Dendritic cell treated with granulocyte-macrophage colony-stimulating factor and Interleukin-4, amounts not matched to agents 40 ng/mL and 50 ng/mL, for 4 days (primary cell): ENCODE results near the gene PANK4.
A peak's percentile ranks its signal among the peaks of the same experiment; 100 is the strongest.
"Not testable (repeated sequence)": the region's sequence is repeated elsewhere in the genome, so short reads cannot be mapped to it uniquely, and the experiment has no call there.

Experiments
- H3K27ac Mint-ChIP-seq: one replicate; pipeline ENCODE4 v1.8.0; 2022; ENCODE audit warnings: mild to moderate bottlenecking, mixed read lengths
- H3K27me3 Mint-ChIP-seq: one replicate; pipeline ENCODE4 v1.8.0; 2022; ENCODE audit warnings: mild to moderate bottlenecking, mixed read lengths
- H3K36me3 Mint-ChIP-seq: one replicate; pipeline ENCODE4 v1.8.0; 2022; ENCODE audit warnings: low read depth, mixed read lengths
- H3K4me1 Mint-ChIP-seq: one replicate; pipeline ENCODE4 v1.8.0; 2022; ENCODE audit warnings: low read depth, mixed read lengths
- H3K4me3 Mint-ChIP-seq: one replicate; pipeline ENCODE4 v1.8.0; 2022; ENCODE audit warnings: mild to moderate bottlenecking, moderate library complexity, mixed read lengths
- H3K9me3 Mint-ChIP-seq: one replicate; pipeline ENCODE4 v1.8.0; 2022; ENCODE audit warnings: mixed read lengths
- intact Hi-C: fragments of 100-400 bp; cut with micrococcal nuclease; formaldehyde crosslinking; loops from one replicate; pipeline ENCODE4 v1.15.0; 2022

Gene PANK4

GRCh38 chr1:2525920-2526823 lies at the start of gene PANK4:
TSS of gene PANK4 (minus strand) at chr1:2526596. CDS start at chr1:2526587, 9 bp downstream.
- Mint-ChIP-seq H3K9me3 (no peaks in the 10 kb centered on the region), H3K4me3 (peak within 1 kb of the TSS; percentile 88), H3K27me3 (peaks cover 41% of the 10 kb centered on the region), H3K4me1 (peaks cover 40% of the 10 kb centered on the region), H3K27ac (peak within 1 kb of the TSS; percentile 90), H3K36me3 (peaks cover 39% of the 10 kb centered on the region)
- intact Hi-C loops = loop anchor here (1.0 to 10.0 kb wide), 3 partner anchors 22 to 119 kb away; partner anchors contain the start of gene PRXL2B

DNA sequence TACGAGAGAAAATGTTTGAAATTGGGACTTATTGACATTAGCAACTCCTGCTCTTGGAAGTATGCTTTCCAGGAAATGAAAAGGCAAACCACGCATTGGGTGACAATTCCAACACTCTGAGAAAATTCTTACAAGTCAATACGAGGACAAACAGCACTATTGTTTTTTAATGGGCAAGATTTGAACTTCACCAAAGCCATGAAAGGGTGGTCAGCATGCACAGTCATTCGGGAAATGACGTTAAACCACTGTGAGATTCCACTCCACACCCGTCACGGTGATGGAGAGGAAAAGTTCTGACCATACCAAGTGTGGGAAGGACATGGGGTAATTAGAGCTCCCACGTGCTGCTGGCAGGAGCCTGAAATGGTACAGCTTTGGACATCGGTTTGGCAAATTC lies 48.0 kb upstream of the PANK4 start:
- H3K36me3 Mint-ChIP-seq = peaks cover 13% of the 10 kb centered on the region
- peaks cover 22% of the 10 kb centered on the region for H3K9me3 Mint-ChIP-seq
- peaks cover 11% of the 10 kb centered on the region for H3K27me3 Mint-ChIP-seq
- H3K27ac Mint-ChIP-seq = peak overlapping the region; percentile 86
- intact Hi-C loops = no loop called here
- peaks cover 77% of the 10 kb centered on the region for H3K4me1 Mint-ChIP-seq
- no peak overlapping the region for H3K4me3 Mint-ChIP-seq

DNA sequence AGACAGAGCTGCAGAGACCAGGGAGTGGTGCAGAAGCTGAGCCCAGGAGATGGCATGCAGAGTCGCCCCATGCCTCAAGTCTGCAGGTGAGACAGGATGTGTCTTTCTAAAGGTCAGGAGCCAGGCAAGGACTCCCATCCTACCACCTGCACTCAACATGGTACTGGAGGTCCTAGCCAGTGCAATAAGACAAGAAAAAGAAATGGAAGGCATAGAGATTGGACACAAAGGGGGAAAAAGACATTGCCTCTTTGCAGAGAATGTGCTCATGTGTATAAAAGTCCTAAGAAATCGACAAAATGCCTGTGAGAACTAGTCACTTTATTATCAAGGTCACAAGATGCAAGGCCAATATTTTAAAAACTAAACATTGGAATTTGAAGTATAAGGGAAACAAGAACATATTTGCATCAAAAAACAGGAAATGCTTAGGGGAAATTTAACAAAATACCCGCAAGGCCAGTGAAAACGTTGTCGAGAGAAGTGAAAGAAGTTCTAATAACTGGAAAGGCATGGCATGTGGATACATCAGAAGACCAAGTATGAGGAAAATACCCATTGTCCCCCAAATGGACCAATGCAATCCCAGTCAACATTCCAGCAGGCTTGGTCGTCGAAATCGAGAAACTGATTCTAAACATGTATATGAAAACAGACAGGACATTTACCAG lies 47.0 kb upstream of the PANK4 start:
- Mint-ChIP-seq H3K4me1 (peaks cover 72% of the 10 kb centered on the region), H3K9me3 (peaks cover 22% of the 10 kb centered on the region), H3K4me3 (no peak overlapping the region), H3K36me3 (peaks cover 13% of the 10 kb centered on the region), H3K27me3 (peaks cover 17% of the 10 kb centered on the region), H3K27ac (peak overlapping the region; percentile 86)
- intact Hi-C loops = no loop called here

DNA sequence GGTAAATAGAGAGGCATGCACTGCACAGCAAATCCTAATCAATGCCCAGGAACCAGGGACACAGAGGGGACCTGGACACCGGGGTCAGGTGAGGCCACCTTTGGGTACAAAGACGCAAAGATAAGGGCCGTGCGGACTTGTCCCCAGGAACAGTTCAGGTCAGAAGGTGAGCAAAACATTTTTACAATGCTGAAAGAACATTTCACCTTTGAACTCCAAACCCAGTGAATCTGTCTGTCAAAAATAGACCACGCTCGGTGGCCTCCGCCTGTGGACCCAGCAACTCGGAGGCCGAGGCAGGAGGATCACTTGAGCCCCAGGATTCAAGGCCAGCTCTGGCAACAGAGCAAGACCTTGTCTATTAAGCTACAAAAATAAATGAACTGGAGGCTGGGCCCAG lies 45.0 kb upstream of the PANK4 start:
- peaks cover 13% of the 10 kb centered on the region for H3K36me3 Mint-ChIP-seq
- peaks cover 54% of the 10 kb centered on the region for H3K4me1 Mint-ChIP-seq
- H3K27ac Mint-ChIP-seq = peak overlapping the region; percentile 40
- intact Hi-C loops = no loop called here
- H3K9me3 Mint-ChIP-seq = peaks cover 22% of the 10 kb centered on the region
- peaks cover 23% of the 10 kb centered on the region for H3K27me3 Mint-ChIP-seq
- H3K4me3 Mint-ChIP-seq = no peak overlapping the region

- H3K4me3 Mint-ChIP-seq = no peak overlapping the region
- intact Hi-C loops = no loop called here
- H3K27ac Mint-ChIP-seq = peak overlapping the region; percentile 40
- peaks cover 13% of the 10 kb centered on the region for H3K36me3 Mint-ChIP-seq
- H3K9me3 Mint-ChIP-seq = peaks cover 22% of the 10 kb centered on the region
- H3K4me1 Mint-ChIP-seq = peaks cover 45% of the 10 kb centered on the region
- H3K27me3 Mint-ChIP-seq = peaks cover 23% of the 10 kb centered on the region
These were observed 43.9 kb upstream of the PANK4 start for GRCh38 chr1:2570332-2570731.

- Mint-ChIP-seq H3K27ac (peak overlapping the region; percentile 40), H3K9me3 (peaks cover 22% of the 10 kb centered on the region), H3K4me1 (peaks cover 49% of the 10 kb centered on the region), H3K27me3 (peaks cover 23% of the 10 kb centered on the region), H3K36me3 (peaks cover 17% of the 10 kb centered on the region)
- intact Hi-C loops, H3K4me3 Mint-ChIP-seq: not testable (repeated sequence)
These were observed 43.3 kb upstream of the PANK4 start for GRCh38 chr1:2569703-2570102.

DNA sequence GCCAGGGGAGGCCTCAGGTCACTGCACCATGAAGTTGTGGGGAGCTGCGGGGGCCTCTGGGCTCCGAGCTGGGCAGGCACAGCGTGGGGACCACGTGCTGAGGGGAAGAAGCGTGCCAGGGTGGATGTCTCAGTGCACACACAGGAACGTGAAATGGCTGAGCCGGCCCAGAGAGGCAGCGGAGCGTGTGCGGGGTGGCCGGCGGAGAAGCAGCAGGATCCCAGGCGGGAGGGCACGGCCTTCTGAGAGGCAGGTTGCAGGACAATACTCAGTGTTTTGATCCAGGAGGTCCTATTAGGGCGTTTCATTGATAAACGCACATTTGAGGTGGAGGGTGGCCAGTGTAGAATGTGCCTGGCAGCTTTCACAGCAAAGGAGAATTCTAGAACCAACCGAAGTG lies 42.7 kb upstream of the PANK4 start:
- Mint-ChIP-seq H3K36me3 (peaks cover 23% of the 10 kb centered on the region), H3K4me1 (peaks cover 53% of the 10 kb centered on the region), H3K4me3 (no peak overlapping the region), H3K9me3 (peaks cover 19% of the 10 kb centered on the region), H3K27ac (peak overlapping the region; percentile 40), H3K27me3 (peaks cover 23% of the 10 kb centered on the region)
- intact Hi-C loops = no loop called here

GRCh38 chr1:2568187-2568816 lies 41.9 kb upstream of the PANK4 start:
- H3K27ac Mint-ChIP-seq = peak overlapping the region; percentile 40
- intact Hi-C loops, H3K4me3 Mint-ChIP-seq: not testable (repeated sequence)
- H3K27me3 Mint-ChIP-seq = peaks cover 23% of the 10 kb centered on the region
- H3K4me1 Mint-ChIP-seq = peaks cover 48% of the 10 kb centered on the region
- peaks cover 11% of the 10 kb centered on the region for H3K9me3 Mint-ChIP-seq
- H3K36me3 Mint-ChIP-seq = peaks cover 24% of the 10 kb centered on the region

- H3K36me3 Mint-ChIP-seq = peaks cover 29% of the 10 kb centered on the region
- peaks cover 20% of the 10 kb centered on the region for H3K27me3 Mint-ChIP-seq
- no peak overlapping the region for H3K4me3 Mint-ChIP-seq
- intact Hi-C loops = no loop called here
- H3K27ac Mint-ChIP-seq = no peak overlapping the region
- peaks cover under 1% of the 10 kb centered on the region for H3K9me3 Mint-ChIP-seq
- H3K4me1 Mint-ChIP-seq = peaks cover 38% of the 10 kb centered on the region
These were observed 40.8 kb upstream of the PANK4 start for GRCh38 chr1:2567083-2567679.

- Mint-ChIP-seq H3K27me3 (peaks cover 20% of the 10 kb centered on the region), H3K36me3 (peaks cover 37% of the 10 kb centered on the region), H3K27ac (peak overlapping the region; percentile 23), H3K4me3 (no peak overlapping the region), H3K9me3 (no peaks in the 10 kb centered on the region), H3K4me1 (peaks cover 40% of the 10 kb centered on the region)
- intact Hi-C loops = no loop called here
These were observed 40.0 kb upstream of the PANK4 start for GRCh38 chr1:2566101-2567045.

GRCh38 chr1:2564815-2565374 lies 38.5 kb upstream of the PANK4 start:
- no peaks in the 10 kb centered on the region for H3K9me3 Mint-ChIP-seq
- peaks cover 41% of the 10 kb centered on the region for H3K4me1 Mint-ChIP-seq
- H3K27me3 Mint-ChIP-seq = peaks cover 15% of the 10 kb centered on the region
- H3K27ac Mint-ChIP-seq = peak overlapping the region; percentile 52
- H3K36me3 Mint-ChIP-seq = peaks cover 52% of the 10 kb centered on the region
- intact Hi-C loops = no loop called here
- H3K4me3 Mint-ChIP-seq = no peak overlapping the region

- Mint-ChIP-seq H3K27ac (no peak overlapping the region), H3K4me1 (peaks cover 43% of the 10 kb centered on the region), H3K36me3 (peaks cover 59% of the 10 kb centered on the region), H3K9me3 (no peaks in the 10 kb centered on the region), H3K27me3 (peaks cover 12% of the 10 kb centered on the region), H3K4me3 (no peak overlapping the region)
- intact Hi-C loops = no loop called here
These were observed 37.8 kb upstream of the PANK4 start for GRCh38 chr1:2564006-2564814.
